Ammon's horn (tissue), 1 donor: ENCODE results near the gene ARID3A.

Experiments used
- DNase-seq: peaks from one replicate; pipeline ENCODE4 v3.0.0-alpha.2; 2016; ENCODE audit warnings: low spot score

Gene ARID3A

GRCh38 chr19:990119-990571, 64.3 kb downstream of the ARID3A start:
- DNase-seq = no peak

- no peak for DNase-seq
Measured at GRCh38 chr19:990746-991145, 64.9 kb downstream of the ARID3A start.

- no peak for DNase-seq
Measured at GRCh38 chr19:991174-991931, 65.5 kb downstream of the ARID3A start.

- DNase-seq = no peak
Measured at GRCh38 chr19:991932-992669, 66.3 kb downstream of the ARID3A start.

- DNase-seq = no peak
Measured at GRCh38 chr19:992670-993055, 66.8 kb downstream of the ARID3A start.

- no peak for DNase-seq
Measured at GRCh38 chr19:993361-993830, 67.6 kb downstream of the ARID3A start.

- DNase-seq = no peak
Measured at GRCh38 chr19:993831-994393, 68.1 kb downstream of the ARID3A start.

GRCh38 chr19:994516-994915, 68.7 kb downstream of the ARID3A start:
- no peak for DNase-seq

- no peak for DNase-seq
Measured at GRCh38 chr19:995051-995827, 69.4 kb downstream of the ARID3A start.

- no peak for DNase-seq
Measured at GRCh38 chr19:996051-996838, 70.4 kb downstream of the ARID3A start.

GRCh38 chr19:998064-998463, 72.2 kb downstream of the ARID3A start:
- DNase-seq = no peak

GRCh38 chr19:999379-999719, 73.5 kb downstream of the ARID3A start:
- no peak for DNase-seq

- no peak for DNase-seq
Measured at GRCh38 chr19:1000095-1000494, 74.3 kb downstream of the ARID3A start, which contains the start of gene GRIN3B. TSS of gene GRIN3B (plus strand) at chr19:1000419. CDS start at chr19:1000438, 19 bp downstream.

- DNase-seq = no peak
Measured at GRCh38 chr19:1000591-1001537, 75.0 kb downstream of the ARID3A start.

GRCh38 chr19:1001538-1002166, 75.8 kb downstream of the ARID3A start:
- no peak for DNase-seq

GRCh38 chr19:1002600-1002999, 76.8 kb downstream of the ARID3A start:
- DNase-seq = no peak

GRCh38 chr19:1003283-1003682, 77.4 kb downstream of the ARID3A start:
- no peak for DNase-seq

GRCh38 chr19:1004204-1004802, 78.5 kb downstream of the ARID3A start:
- no peak for DNase-seq
